ENCODE results near the gene ATP6V0E2.

The ATP6V0E2 gene

DNA sequence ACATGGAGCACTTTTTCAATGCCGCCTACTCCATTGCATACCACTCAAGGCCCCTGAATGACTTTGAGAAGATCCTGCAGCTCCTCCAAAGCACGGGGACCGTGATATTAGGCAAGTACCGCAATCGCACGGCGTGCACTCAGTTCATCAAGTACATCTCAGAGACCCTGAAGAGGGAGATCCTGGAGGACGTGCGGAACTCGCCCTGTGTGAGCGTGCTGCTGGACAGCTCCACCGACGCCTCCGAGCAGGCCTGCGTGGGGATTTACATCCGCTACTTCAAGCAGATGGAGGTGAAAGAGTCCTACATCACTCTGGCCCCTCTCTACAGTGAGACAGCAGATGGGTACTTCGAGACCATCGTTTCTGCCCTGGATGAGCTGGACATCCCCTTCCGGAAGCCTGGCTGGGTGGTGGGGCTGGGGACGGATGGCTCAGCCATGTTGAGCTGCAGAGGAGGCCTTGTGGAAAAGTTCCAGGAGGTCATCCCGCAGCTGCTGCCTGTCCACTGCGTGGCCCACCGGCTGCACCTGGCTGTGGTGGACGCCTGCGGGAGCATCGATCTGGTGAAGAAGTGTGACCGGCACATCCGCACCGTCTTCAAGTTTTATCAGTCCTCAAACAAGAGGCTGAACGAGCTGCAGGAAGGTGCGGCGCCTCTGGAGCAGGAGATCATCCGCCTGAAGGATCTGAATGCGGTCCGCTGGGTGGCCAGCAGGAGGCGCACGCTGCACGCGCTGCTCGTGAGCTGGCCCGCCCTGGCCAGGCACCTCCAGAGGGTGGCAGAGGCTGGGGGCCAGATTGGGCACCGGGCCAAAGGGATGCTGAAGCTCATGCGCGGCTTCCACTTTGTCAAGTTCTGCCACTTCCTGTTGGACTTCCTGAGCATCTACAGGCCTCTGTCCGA, 12.7 kb upstream of the ATP6V0E2 start:
- DNase-seq (ENCODE audit: extremely low spot score, insufficient read length, low read depth) (no peak), FAIRE-seq (no peak)

DNA sequence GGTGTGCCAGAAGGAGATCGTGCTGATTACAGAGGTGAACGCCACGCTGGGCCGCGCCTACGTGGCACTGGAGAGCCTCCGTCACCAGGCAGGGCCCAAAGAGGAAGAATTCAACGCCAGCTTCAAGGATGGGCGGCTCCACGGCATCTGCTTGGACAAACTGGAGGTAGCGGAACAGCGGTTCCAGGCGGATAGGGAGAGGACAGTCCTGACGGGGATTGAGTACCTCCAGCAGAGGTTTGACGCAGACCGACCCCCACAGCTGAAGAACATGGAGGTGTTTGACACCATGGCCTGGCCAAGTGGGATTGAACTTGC, 12.1 kb upstream of the ATP6V0E2 start:
- DNase-seq (ENCODE audit: extremely low spot score, insufficient read length, low read depth) (no peak), FAIRE-seq (no peak)

DNA sequence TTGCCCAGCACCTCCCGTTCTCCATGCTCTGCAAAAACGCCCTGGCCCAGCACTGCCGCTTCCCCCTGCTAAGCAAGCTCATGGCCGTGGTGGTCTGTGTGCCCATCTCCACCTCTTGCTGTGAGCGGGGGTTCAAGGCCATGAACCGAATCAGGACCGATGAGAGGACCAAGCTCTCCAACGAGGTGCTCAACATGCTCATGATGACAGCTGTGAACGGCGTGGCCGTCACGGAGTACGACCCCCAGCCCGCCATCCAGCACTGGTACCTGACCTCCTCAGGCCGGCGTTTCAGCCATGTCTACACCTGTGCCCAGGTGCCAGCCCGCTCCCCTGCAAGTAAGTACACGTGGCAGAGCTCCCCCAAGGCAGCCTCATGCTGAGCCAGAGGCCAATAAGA, 11.6 kb upstream of the ATP6V0E2 start:
- no peak for DNase-seq (ENCODE audit: extremely low spot score, insufficient read length, low read depth)
- FAIRE-seq: no peak

DNA sequence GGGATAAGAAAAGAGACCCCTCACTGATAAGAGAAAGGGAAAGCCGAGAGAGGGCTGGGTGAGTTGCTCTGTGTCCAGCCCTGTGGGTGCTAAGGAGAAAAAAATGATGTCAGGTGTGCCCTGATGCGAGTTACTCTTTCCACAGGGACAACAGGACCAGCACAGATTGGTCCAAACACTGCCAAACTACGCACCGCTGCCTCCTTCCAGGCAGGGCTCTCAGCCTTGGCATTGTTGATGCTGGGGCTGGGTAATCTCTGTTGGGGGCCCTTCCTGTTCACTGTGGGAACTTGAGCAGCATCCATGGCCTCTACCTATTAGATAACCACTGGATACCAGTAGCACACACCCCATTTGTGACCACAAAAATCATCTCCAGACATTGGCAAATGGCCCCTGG, 10.3 kb upstream of the ATP6V0E2 start:
- DNase-seq (ENCODE audit: extremely low spot score, insufficient read length, low read depth) (no peak), FAIRE-seq (no peak)

DNA sequence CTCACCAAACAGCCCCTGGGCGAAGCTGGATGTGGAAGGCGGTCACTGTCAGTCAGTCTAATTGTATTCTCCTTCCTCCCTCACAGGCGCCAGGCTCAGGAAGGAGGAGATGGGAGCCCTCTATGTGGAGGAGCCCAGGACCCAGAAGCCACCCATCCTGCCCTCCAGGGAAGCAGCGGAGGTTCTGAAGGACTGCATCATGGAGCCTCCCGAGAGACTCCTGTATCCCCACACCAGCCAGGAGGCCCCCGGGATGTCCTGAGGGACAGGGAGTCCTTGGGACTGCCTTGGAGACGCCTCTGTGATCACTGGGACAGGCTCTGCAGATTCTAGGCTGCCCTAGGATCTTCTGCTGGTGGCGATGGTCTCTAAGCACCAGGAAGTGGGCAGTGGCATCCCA, 9.7 kb upstream of the ATP6V0E2 start:
- DNase-seq (ENCODE audit: extremely low spot score, insufficient read length, low read depth) (no peak), FAIRE-seq (no peak)

DNA sequence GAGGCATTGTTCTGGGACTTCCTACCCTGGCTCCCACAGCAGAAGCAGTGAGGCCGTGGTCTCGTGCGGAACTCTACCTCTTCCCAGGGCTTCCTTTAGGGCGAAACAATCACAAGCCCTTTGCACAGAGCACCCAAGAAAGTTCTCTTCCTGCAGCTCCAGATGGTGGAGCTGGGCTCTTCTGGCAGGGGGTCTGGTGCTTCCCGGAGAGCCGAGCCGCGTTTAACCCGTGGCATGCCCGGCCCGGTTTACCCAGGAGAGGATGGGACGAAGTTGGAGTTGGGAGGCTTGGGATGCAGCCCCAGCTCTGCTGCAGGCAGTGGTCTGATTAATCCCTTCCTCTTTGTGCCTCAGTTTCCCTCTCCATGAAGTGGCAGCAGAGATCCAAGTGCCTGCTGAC, 9.0 kb upstream of the ATP6V0E2 start:
- DNase-seq (ENCODE audit: extremely low spot score, insufficient read length, low read depth) (no peak), FAIRE-seq (no peak)

DNA sequence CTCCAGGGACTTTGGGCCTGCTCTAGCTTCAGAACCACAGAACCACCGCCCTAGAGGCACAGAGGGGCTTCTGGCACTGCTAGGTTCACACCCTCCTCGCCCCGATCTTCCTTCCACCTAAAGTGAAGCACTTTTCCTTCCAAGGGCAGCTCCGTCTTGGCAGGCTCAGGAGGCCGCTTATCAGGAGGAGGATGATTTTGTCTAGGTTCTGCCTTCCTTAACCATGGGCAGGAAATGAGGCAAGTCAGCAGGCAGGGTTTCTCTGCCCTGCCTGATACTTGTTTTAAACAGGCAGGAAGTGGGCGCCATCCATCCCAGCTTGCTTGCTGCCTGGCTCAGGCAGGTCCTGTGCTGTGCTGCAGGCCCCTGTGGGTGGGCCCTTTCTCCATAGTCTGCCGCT, 8.3 kb upstream of the ATP6V0E2 start:
- DNase-seq (ENCODE audit: extremely low spot score, insufficient read length, low read depth): no peak
- peak; percentile 69 for FAIRE-seq

DNA sequence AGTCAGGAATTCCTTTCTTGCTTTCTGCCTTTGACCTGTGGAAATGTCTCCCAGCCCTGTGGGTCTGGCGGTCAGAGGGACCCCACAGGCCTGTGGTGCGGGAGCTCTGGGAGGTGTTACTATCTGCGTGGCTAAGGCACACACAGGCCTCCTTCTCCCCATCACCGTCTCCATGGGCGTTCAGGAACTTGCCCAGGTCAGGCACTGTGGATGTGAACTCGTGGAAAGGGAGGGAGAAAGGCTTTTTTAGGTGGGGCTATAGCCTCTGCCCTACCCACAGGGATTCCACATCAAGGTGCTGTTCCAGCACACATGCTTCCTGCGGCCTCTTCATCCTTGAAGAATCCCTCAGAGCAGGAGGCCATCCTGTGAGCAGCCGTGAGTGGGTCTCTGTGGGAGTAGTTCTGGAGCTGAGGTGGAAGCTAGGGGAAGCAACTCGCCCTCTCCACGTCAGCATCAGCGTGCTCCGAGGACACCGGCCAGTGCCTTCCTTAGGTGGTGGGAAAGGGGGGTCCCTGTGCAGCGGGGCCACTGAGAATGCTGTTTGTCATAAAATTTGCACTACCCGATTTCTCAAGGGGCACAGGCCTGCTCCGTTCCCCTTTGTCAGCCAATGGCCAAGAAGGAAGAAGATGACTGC, 7.5 kb upstream of the ATP6V0E2 start:
- DNase-seq (ENCODE audit: extremely low spot score, insufficient read length, low read depth) (no peak), FAIRE-seq (no peak)

DNA sequence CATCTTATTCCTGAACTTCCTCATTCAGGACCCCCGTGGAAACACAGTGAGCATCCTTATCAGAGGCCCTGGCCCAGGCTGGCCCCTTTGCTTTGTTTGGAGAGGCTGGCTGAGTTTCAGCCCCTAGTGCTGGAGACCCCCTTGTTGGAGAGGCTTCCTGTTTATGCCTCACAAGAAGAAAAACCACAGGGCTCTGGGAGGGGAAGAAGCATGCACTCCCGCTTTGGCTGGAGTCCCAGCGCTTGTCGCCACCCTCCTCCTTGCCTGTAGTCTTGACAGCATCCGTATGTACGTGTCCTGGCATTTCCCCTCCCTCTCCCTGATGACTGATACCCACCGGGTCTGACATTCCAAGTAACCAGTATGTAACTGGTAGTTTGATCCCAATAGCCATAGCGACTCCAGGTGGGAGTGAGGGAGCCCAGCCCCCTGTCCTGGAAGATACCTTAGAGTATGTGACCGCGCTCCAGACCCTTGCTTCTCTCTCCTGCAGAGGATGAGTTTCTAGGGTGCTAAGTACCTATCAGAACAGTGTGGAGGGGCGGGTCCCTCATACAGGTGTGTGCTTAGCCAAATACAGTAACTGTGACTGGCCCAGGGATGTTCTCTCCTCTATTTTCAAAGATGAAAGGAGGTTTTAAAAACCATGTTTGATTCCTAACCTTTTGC, 6.9 kb upstream of the ATP6V0E2 start:
- FAIRE-seq (no peak), DNase-seq (ENCODE audit: extremely low spot score, insufficient read length, low read depth) (no peak)

DNA sequence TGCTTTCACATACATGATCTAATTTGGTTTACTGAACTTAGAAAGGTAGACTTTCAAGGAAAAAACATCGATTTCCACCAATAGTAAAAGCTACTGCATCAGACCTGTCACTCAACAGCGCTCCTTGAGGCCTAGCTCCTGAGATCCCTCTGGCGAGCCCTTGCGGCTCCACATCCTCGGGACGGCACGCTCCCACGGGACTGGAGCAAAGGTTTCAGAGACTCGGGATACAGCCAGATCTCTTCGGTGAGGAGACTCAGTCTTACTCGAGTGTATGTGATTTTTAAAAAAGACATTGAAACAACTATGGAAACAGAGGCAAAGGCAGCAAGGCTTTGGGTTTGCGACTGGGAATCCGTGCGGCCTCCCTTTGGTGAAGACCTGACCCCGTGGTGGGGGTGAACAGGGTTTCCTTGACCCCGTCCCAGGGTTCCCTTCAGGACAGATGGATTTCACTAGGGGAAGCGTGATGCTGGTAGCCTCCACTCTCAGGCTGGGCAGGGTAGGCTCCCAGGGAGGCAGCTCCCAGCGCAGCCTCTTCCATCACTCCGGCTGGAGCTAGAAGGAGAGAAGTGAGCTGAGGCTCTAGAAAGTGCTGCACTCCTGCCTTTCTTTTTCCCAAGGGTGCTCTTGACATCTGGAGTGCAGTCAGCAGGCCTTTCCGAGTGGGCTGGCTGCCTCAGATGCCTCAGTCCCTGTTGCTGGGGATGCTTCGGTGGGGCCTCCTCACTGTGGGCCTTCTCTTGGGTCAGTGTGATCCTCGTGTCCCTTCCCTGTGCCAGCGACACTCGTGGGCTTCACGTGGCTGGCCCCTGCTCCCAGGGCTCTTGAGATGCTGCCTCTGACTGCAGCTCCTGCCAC, 5.8 kb upstream of the ATP6V0E2 start:
- DNase-seq (ENCODE audit: extremely low spot score, insufficient read length, low read depth) (no peak), FAIRE-seq (no peak)

DNA sequence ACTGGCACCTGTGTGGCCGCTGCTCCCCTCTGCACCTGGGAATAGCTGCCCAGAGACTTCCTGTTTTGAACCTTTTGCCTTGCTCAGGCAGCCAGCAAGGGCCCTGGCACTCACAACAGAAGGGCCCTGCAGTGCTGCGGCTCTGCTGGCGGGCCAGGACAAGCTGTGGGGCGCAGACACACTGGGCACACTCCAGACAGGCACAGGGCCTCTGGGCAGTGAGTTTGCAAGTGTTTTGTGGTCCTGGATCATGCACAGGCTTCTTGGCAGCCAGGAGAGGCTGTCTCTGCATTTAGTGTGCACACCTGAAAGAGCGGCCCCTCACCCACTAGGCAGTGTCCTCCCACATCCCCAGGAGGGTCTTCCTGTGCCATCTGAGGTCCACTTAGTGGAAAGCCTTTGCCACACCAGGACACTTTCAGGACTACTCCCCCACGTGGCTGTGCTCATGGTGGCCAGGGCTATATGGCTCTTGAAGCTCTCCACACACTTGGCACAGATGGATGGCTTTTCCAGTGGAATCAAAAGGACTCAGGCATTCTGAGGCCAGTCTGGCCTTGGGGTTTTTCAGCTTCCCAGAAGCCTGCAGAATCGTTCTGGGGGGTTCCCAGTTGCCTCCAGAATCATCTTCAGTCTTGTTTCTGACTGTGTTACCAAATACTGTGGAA, 5.0 kb upstream of the ATP6V0E2 start:
- no peak for DNase-seq (ENCODE audit: extremely low spot score, insufficient read length, low read depth)
- FAIRE-seq: no peak

DNA sequence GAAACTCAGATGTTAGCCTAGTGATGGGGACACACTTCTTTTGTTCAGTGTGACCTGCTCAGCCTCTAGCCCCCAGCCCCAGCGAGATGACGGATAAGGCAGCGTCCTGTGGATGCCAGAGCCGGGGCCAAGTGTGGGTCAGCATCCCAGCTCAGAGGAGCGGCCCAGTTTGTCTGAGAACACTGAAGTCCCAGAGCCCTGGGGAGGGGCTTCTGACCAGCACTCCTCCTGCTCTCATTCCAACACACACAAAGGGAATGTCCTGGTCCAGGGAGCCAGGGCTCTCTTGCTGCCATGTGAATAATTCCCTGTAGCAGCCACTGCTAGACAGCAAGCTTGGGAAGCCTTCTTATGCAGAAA, 4.5 kb upstream of the ATP6V0E2 start:
- DNase-seq (ENCODE audit: extremely low spot score, insufficient read length, low read depth) (no peak), FAIRE-seq (no peak)

DNA sequence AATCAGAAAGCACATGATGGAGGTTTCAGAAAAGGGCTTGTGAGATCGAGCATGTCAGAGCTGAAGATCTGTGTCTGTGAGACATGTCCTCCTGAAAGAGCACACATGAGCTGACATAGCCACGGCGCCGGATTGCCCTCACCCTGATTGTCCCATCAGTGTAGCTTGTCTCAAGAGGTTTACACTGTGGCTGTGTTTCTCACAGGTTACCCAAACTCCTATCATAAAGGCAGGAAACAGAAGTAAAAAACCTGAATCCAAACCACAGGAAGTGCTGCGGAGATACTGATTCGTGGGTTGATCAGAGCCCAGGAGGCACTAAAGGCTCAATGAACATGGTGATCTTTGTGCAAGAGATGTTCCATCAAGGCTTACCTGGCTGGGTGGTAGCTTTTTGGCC, 3.9 kb upstream of the ATP6V0E2 start:
- DNase-seq (ENCODE audit: extremely low spot score, insufficient read length, low read depth) (no peak), FAIRE-seq (no peak)

DNA sequence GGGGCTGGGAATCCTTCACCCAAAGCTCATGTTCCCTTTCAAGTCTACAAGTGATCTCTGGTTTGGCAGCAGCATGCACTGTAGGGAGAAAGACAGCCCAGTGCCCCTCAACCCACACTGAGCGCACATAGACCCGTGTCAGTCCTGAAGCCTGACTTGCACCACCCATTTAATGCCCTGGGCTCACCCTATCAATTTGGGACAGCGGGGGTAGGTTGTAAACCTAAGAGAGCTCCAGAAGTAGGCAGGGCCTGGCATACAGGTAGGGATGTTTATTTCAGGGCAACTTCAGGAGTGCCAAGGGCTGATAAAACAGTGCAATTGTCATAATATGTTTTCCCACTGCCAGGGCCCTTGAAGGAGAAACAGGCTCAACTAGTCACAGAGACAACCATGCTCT, 3.5 kb upstream of the ATP6V0E2 start:
- no peak for FAIRE-seq
- no peak for DNase-seq (ENCODE audit: extremely low spot score, insufficient read length, low read depth)

DNA sequence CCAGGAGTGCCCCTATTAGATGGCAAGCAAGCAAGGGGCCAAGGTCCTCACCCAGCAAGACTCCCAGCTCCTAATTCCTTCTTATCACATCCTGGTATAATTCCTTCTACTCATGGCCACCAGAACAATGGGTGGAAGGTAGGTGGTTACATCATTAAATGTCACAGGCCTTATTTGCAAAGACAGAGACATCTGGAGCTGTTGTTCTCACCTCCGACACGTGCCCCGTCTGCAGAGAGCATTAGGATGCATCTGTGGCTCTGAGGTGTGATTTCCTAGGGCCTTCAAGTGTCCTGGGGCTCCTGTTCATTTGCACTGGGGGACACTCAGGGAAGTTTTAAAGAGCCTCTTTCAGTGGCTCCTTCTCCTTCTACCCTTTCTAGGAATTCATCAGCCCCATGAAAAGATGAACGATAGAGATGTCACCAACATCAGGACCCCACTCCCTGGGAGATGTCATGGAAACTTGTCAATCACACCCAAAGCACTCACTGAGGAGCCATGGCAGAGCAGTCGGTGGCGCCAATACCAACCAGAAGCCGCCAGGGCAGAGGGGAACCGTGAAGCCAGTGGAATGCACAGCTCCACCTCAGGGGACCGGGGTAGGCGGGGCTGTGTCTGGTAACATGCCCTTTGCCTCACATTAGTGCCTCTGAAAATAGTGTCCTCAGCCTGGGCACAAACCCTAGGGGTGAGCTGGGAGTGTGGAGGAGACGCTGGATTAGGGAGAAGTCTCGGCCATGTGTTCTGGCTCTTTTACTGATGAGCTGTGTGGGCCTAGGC, 2.9 kb upstream of the ATP6V0E2 start:
- FAIRE-seq: no peak

DNA sequence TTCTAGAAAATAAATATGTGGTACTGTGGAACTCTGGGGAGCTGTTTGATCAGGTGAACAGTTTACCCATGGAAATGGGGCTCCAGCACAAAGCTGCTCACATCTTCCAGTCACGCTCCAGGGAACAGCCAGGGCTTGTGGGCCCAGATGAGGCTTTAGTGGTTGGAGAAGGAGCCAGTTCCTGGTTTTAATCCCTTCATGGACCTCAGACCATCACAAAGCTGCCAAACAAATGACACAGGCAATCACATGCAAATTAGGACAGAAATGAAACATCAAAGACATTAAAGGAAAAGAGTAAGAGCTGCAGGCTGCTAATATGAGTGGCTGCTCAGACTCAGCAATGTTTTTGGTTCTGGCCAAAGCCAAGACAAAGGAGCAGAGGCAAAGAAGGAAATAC, 2.2 kb upstream of the ATP6V0E2 start:
- FAIRE-seq: no peak
- no peak for DNase-seq (ENCODE audit: extremely low spot score, insufficient read length, low read depth)

More for the DNA sequence above, 2.9 kb upstream of the ATP6V0E2 start:
- no peak for DNase-seq (ENCODE audit: extremely low spot score, insufficient read length, low read depth)

DNA sequence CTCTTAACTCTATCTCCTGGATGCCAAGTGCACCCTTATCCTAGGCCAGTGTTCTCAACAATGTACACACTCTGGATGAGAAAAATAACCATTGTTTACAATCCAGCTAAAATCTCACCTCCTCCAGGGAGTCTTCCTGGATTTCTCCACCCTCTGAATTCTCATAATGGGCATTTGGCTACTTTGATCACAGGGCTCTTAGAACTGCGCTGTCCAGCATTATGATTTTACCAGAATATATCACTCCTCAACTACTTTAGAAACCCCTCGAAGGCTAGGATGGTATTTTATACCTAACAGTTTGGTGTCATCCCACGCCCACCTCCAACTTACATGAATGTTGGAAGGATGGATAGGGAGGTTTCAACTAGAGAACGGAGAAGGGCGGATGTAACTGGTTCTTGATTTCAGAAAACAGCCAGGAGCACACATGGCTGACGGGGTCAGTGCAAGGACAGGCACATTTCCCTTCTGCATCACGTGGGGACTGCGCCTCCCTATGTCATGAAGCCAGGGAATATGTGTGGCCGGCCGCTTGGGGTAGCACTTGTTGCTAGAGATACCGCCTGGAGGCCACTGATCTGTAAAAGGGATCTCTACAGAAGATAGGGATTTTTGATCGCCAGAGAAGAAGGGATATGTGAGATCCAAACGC, 1.2 kb upstream of the ATP6V0E2 start:
- FAIRE-seq (peak; percentile 50), DNase-seq (ENCODE audit: extremely low spot score, insufficient read length, low read depth) (no peak)

DNA sequence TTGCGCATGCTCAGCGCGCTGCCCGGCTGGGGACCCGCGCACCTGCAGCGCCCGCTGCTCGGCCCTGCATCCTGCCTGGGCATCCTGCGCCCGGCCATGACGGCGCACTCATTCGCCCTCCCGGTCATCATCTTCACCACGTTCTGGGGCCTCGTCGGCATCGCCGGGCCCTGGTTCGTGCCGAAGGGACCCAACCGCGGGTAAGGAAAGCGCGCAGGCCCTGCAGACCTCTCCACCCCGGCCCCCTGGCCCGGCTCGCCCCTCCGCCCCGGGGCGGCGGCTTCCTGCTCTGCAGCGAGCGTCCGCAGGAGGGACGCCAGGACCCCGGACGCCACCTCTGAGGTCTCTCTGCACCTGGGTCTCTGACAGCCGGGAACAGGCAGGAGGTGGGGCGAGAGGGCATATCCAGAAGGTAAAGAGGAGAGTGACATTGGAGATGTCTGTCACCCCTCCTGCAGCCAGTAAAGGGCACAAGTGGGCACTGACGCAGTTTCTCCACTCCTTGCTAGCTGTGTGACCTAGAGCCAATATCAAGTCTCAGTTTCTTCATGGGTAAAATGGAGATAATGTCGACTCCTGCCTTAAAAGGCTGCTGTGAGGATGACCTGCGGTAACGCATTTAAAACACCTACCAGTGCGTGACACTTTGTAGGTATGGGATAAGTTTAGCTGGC, 338 bp downstream of the ATP6V0E2 start:
- no peak for DNase-seq (ENCODE audit: extremely low spot score, insufficient read length, low read depth)
- FAIRE-seq: peak; percentile 63

Data from GM18507 (cell line).